HL-60 (cell line): Measurements from ENCODE around the gene CAPN8.

ENCODE experiments used
- GABPA ChIP-seq: IDR thresholded peaks from 2 replicates; pipeline ENCODE4 v1.6.1; 2012; ENCODE audit warnings: low read depth
- TF ChIP-seq, protein P1 (sequence below): IDR thresholded peaks from one replicate; pipeline ENCODE4 v1.5.1; 2011; ENCODE audit warnings: low read length, control low read depth, inconsistent platforms; ENCODE audit not compliant: insufficient read depth

DNA sequence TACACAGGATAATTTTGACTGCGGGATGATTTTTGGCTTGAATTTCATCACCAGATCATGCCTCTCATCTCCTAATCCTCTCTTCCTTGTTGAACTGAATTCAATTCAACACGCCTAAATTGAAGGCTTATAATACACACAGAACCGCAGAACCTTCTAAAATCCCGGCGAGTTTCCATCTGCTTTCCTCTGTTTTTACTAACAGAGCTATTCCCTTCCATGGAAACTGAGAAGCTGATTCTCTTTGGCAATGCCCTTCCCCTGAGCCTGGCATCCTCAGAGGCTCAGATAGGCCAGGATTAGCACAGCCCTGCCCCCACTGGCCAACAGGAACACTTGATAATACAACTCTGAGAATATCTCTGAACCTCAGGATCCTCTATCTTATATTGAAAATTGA is 130.2 kb downstream of the CAPN8 start:
- TF ChIP-seq, protein P1, sequence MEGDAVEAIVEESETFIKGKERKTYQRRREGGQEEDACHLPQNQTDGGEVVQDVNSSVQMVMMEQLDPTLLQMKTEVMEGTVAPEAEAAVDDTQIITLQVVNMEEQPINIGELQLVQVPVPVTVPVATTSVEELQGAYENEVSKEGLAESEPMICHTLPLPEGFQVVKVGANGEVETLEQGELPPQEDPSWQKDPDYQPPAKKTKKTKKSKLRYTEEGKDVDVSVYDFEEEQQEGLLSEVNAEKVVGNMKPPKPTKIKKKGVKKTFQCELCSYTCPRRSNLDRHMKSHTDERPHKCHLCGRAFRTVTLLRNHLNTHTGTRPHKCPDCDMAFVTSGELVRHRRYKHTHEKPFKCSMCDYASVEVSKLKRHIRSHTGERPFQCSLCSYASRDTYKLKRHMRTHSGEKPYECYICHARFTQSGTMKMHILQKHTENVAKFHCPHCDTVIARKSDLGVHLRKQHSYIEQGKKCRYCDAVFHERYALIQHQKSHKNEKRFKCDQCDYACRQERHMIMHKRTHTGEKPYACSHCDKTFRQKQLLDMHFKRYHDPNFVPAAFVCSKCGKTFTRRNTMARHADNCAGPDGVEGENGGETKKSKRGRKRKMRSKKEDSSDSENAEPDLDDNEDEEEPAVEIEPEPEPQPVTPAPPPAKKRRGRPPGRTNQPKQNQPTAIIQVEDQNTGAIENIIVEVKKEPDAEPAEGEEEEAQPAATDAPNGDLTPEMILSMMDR = no peak
- TF ChIP-seq GABPA = no peak
